Stimulated activated naive CD4-positive, alpha-beta T cell treated with Interleukin-2 at 50 U/mL for 16 hours (primary cell): ENCODE results near the gene AGBL5.
"Not testable (repeated sequence)": the region's sequence is repeated elsewhere in the genome, so short reads cannot be mapped to it uniquely, and the experiment has no call there.

Experiments used
- DNase-seq: peaks from one replicate; lab custom pipeline; 2025; lab: John Stamatoyannopoulos, UW

The AGBL5 gene

DNA sequence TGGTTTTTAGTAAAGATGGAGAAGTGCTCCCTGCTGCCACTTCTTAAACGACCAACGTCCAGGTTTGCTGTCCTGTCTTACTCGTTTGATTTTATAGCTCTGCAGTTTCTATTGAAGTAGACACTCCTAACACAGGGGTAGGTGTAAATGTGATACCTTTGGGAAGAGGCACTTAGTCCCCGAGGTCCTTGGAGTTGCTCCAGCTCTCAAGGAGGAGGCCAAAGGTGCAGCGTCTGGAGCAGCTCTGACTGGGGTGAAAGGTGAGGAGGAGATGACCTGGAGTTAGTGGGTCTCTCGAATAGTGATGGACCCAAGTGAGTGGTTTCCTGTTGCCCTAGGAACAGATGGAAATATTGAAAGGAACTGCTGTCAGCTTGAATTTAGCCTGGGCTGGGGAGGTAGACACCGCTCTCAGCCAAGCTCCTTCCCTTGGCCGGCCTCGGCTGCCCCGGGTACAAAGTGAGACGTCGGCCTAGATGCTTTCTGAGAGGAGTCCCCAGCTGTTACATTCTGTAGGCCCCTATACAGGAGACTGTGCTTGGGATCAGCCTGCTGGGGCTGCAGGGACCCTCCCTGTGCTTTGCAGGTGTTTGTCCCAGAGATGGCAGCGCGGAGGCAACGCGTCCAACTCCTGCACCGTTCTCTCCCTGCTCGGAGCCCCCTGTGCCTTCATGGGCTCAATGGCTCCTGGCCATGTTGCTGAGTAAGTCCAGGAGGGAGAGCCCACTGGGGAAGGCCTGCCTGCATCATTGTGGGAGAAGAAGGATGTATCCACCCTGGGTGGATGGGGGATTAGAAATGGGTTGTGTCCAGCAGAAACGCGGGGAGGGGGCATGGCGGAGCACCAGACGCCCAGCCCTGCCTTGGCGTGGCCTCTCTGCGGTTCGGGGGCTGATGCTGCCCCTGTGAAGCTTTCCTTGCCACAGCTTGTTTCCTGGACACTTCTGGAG lies 40.6 kb downstream of the AGBL5 start:
- no peak for DNase-seq

GRCh38 chr2:27092696-27093429 lies 41.4 kb downstream of the AGBL5 start:
- DNase-seq, result no peak

- DNase-seq, result no peak
These were observed 42.2 kb downstream of the AGBL5 start for GRCh38 chr2:27093430-27094352.

GRCh38 chr2:27094353-27094984 lies 43.0 kb downstream of the AGBL5 start:
- no peak for DNase-seq

GRCh38 chr2:27095427-27095744 lies 43.9 kb downstream of the AGBL5 start:
- DNase-seq, result no peak

DNA sequence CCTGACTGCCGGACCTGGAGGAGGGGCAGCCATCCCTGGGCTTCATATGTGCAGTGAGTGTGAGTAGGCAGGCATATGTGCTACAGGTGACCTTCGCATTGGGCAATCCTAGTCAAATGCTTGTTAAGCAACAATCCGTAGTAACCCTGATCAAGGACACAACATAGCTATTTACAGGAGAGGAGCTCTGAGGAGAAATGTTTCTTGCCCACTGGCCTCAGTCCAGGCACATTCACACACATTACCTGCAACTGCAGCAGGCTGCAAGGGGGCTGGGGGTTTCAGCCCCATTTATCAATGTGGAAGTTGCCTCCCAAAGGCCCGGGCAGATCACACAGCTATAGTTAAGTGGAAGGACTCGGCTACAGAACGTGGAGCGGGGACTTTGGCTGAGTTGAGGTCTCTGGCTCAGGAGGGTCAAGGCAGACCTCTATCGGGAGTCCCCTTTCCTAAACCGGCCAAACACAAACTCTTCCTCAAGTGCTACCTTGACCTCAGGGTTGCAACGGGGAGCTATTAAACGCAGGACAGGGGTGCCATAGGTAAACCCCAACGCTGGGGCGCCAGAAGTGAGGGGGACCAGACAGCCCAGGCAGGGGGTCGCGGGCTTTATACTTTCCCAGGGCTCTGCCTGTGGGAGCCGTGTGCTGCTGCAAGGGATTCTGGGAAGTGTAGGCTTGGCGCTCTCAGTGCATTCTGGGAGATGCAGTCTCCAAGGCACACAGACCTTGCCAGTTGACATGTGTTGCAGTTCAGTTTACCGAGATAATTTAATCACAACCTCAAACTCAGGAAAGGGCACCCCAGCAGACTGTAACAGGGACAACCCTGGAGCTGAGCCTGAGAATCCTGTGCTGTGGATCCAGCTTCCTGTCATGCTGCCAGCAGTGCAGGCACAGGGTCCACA lies 44.5 kb downstream of the AGBL5 start:
- DNase-seq, result peak; percentile 26

- no peak for DNase-seq
These were observed 45.4 kb downstream of the AGBL5 start for GRCh38 chr2:27096748-27097297.

DNA sequence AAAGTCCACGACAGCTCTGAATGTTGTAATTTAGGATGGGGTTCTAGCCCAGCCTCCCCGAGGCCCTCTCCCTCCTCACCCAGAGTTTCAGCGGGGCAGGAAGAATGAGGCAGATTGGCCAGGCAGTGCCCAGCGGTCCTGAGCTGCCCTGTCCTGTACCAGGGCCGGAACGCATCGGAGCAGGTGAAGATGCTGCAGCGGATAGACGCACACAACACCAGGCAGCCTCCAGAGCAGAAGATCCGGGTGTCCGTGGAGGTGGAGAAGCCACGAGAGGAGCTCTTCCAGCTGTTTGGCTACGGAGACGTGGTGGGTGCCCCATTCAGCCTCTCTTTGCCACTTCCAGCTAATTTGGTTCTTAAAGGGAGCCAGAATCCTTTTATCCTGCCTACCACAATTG lies 45.9 kb downstream of the AGBL5 start:
- DNase-seq, result no peak

DNA sequence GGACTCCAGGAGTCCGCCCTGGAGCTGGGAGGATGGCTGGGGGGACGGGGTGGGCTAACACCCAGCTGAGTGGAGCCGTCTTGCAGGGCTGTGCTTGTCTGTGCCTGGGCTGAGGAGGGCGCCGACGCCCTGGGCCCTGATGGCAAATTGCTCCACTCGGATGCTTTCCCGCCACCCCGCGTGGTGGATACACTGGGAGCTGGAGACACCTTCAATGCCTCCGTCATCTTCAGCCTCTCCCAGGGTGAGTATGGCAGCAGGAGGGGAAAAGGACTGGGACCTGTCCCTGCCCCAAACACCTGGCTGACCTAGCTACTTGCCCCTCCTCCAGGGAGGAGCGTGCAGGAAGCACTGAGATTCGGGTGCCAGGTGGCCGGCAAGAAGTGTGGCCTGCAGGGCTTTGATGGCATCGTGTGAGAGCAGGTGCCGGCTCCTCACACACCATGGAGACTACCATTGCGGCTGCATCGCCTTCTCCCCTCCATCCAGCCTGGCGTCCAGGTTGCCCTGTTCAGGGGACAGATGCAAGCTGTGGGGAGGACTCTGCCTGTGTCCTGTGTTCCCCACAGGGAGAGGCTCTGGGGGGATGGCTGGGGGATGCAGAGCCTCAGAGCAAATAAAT lies 48.0 kb downstream of the AGBL5 start:
- DNase-seq, result no peak

DNA sequence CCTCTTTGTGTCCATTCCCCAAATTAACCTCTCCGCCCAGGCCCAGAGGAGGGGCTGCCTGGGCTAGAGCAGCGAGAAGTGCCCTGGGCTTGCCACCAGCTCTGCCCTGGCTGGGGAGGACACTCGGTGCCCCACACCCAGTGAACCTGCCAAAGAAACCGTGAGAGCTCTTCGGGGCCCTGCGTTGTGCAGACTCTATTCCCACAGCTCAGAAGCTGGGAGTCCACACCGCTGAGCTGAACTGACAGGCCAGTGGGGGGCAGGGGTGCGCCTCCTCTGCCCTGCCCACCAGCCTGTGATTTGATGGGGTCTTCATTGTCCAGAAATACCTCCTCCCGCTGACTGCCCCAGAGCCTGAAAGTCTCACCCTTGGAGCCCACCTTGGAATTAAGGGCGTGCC lies 48.6 kb downstream of the AGBL5 start:
- DNase-seq, result no peak

DNA sequence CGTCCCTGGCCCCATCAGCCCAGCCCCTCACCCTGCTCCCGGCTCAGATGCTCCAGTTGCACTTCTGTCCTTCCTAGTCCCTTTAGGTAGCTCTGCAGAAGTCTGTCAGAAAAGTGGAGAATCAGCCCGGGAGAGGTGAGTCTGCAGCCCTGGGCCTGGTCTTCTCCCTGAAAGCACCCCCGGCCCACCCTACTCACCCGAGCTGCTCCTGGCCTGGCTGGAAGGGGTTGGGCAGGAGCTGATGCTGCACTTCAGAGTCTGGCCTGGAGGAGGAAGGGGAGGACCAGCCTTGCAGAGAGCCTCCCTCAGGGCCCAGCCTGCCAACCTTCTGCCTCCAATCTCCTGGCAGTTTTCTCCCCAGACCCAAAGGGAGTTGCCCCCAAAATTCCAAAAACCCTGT lies 50.9 kb downstream of the AGBL5 start:
- DNase-seq, result no peak

GRCh38 chr2:27105981-27106380 lies 54.5 kb downstream of the AGBL5 start:
- no peak for DNase-seq

- no peak for DNase-seq
These were observed 56.8 kb downstream of the AGBL5 start for GRCh38 chr2:27108221-27108620.

DNA sequence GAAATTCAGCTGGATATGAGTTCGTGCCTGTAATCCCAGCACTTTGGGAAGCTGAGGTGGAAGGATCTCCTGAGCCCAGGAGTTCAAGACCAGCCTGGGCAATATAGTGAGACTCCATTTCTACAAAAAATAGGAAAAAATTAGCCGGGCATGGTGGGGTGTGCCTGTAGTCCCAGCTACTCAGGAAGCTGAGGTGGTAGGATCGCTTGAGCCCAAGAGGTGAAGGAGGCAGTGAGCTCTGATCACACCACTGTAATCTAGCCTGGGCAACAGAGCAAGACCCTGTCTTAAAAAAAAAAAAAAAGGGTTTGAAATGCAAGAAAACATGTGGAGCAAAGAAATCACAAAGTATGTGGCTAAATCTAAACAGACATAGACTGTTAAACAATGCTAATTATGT lies 57.6 kb downstream of the AGBL5 start:
- no peak for DNase-seq

DNA sequence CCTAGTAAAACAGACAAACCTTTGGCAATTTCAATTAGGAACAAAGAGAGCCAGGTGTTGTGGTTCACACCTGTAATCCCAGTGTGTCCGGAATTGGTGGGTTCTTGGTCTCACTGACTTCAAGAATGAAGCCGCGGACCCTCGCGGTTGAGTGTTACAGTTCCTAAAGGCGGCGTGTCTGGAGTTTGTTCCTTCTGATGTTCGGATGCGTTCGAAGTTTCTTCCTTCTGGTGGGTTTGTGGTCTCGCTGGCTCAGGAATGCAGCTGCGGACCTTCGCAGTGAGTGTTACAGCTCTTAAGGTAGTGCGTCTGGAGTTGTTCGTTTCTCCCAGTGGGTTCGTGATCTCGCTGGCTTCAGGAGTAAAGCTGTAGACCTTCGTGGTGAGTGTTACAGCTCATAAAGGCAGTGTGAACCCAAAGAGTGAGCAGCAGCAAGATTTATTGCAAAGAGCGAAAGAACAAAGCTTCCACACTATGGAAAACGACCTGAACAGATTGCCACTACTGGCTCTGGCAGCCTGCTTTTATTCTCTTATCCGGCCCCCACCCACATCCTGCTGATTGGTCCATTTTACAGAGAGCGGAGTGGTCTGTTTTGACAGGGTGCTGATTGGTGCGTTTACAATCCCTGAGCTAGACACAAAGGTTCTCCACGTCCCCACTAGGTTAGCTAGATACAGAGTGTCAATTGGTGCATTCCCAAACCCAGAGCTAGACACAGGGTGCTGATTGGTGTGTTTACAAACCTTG lies 59.3 kb downstream of the AGBL5 start:
- not testable (repeated sequence) for DNase-seq

- DNase-seq, result not testable (repeated sequence)
These were observed 60.1 kb downstream of the AGBL5 start for GRCh38 chr2:27111392-27112078.

GRCh38 chr2:27115519-27115918 lies 64.1 kb downstream of the AGBL5 start:
- no peak for DNase-seq

GRCh38 chr2:27117995-27118524 lies 66.6 kb downstream of the AGBL5 start:
- DNase-seq, result no peak
